ENCODE results near the gene PTPN1.

- TF ChIP-seq CTCF (IDR thresholded peaks at IDR 0.05) (no peak), POLR2A (IDR thresholded peaks at IDR 0.05) (no peak)
These were observed 117.6 kb downstream of the PTPN1 start for GRCh38 chr20:50627747-50628146.
